ENCODE data around the gene MFN1.

Gene MFN1

DNA sequence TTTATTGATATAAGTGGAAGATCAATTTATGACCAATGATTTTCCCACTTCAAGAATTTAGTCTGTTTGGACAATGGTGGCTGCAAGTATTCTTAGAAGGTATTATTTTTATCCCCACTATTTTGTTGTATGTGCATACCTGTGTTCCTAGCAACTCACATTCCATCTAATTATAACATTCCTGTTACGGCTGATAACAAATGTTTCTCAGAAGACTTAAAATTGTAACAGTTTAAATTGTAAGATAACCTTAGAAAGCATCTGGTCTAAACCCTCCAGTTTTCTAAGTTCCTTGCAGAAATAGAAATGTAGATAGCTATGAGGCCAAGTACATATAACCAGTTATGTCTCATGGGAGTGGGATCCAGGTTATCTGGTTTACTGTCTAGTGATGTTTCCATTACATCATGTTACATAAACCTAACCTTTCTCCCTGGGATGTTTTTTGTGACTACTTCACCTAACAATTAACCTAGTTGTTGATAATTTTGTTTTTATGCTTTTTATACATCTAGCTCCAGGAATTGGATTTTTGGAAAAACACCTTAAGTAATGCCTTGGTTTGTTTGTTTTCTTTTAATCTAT lies 11.1 kb upstream of the MFN1 start:
- no peak for DNase-seq (ENCODE audit: low read depth in 2 of 3, low spot score in 2 of 3)

DNA sequence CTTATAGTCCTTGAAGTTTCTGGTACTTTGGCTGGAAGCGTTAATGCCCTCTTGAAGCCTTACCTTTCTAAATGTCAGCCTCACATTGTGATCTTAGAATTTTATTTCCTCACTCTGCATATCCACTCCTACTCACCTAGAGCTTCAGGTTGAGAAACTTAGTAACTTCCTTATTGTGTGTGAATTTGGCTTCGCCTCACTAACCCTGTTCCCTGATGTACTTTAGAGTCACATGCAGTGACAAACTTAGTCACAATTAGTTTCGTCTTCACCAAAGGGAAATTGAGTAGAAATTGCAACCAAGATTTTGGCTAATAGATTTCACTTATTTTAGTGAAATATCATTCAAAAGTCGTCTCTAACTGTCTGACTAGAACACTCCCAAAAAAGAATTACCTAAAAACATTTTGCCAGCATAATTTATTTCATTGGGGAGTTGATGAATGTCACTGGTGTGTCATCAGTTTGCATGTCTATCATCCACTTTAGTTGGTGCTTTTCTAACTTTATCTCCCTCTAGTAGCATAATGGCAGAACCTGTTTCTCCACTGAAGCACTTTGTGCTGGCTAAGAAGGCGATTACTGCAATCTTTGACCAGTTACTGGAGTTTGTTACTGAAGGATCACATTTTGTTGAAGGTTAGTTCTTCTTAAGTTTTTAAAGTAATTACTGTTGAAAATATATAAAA lies 960 bp downstream of the MFN1 start:
- no peak for DNase-seq (ENCODE audit: low read depth in 2 of 3, low spot score in 2 of 3)

DNA sequence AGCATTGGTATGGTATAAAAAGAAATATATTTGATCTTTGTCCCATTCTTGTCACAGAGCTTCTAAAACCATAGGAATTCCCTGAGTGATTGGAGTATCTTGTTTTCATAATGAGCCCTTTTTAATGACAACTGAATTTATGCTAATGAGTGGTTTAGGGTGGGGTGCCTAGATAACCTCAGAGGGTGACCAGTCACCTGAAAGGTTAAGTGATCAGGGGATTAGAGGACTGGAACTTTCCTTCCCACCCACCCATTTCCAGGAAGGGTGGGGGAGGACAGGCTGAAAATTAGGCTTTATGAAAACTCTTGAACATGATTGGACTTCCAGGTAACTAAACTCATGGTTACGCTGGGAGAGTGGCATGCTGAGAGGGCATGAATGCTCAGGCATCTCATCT lies 8.5 kb downstream of the MFN1 start:
- no peak for DNase-seq (ENCODE audit: low read depth in 2 of 3, low spot score in 2 of 3)

DNA sequence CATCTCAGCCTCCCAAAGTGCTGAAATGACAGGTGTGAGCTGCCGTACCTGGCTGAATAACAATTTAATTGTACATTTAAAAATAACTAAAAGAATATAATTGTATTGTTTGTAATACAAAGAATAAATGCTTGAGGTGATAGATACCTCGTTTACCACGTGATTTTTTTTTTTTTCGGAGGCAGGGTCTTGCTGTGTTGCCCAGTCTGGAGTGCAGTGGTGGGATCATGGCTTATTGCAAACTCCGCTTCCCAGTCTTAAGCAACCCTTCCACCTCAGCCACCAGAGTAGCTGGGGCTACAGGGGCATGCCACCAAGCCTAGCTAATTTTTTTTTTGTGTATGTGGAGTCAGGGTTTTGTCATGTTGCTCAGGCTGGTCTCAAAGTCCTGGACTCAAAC lies 15.8 kb downstream of the MFN1 start:
- DNase-seq (ENCODE audit: low read depth in 2 of 3, low spot score in 2 of 3), result no peak

DNA sequence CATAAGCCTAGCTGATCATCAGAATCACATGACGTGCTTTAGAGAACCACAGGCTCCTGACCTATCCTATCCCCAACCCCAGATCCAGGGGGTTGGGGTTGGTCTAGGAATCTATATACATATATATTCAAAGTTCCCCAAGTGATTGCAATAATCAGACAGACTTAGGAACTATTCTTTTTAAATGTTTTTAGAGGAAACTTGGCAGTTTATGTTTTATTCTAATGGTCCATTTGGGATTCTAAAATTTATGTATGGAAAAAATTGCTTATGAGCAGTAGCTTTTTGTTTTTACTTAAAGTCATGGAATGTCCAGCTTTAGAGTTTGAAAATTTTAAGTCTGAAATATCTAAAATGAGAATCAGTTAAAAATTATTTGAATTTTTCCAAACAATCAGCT lies 22.1 kb downstream of the MFN1 start:
- no peak for DNase-seq (ENCODE audit: low read depth in 2 of 3, low spot score in 2 of 3)

DNA sequence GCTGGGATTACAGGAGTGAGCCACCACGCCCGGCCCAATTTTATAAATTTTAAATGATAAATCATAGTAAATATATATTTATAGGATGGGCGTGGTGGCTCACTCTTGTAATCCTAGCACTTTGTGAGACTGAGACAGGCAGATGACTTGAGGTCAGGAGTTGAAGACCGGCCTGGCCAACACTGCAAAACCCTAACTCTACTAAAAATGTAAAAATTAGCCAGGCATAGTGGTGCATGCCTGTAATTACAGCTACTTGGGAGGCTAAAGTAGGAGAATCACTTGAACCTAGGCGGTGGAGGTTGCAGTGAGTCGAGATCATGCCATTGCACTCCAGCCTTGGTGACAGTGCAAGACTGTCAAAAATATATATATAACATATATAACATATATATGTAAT lies 26.4 kb downstream of the MFN1 start:
- no peak for DNase-seq (ENCODE audit: low read depth in 2 of 3, low spot score in 2 of 3)

DNA sequence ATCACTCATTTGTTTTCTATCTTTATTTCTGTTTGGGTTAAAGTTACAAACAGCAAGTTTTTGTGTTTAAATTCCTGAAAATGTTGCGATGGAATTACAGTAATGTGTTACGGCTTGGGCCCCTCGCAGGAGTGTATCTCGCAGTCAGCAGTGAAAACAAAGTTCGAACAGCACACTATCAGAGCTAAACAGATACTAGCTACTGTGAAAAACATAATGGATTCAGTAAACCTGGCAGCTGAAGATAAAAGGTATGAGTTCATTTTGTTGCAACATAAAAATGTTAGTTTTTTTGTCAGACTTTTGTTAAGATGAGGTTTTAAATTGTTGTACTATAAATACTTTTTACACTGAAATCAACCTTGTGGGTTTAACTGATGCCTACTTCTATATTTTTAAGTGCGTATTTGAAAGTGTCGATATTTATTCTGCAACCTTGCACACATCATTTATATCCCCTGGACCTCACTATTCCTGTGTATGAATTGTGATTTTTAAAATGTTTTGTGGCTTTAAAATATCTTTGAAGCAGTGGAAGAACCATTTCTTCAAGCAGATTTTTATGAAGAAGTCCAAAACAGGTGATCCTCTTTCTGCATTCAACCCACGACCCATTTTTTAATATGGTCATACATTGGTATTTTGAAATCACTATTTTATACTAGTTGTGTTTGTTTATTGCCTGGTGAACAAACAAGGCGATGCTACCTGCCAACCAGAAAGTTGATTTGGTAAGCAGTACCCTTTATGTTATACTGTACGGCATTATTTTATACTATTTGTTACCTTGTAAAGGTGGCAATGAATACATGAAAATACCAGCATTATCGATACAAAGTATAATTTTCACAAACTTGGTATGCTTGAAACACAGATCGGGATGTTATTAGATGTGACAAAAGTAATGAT lies 27.8 kb downstream of the MFN1 start:
- no peak for DNase-seq (ENCODE audit: low read depth in 2 of 3, low spot score in 2 of 3)

DNA sequence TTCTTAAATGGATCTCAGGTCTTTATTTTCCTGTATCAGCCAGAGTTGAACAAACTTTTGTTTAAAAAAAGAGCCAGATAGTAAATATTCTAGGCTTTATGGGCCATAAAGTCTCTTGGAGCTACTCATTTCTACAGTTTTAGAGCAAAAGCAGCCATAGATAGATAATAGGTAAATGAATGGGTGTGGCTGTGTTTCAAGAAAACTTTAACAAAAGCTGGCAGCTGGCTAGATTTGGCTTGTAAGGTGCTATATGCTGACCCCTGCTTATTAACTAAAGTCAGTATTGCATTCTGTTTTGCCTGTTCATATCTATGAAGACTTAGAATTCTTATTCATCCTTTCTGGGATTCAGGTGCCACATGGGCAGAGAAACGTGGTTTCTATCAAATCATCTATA lies 29.0 kb downstream of the MFN1 start:
- no peak for DNase-seq (ENCODE audit: low read depth in 2 of 3, low spot score in 2 of 3)

DNA sequence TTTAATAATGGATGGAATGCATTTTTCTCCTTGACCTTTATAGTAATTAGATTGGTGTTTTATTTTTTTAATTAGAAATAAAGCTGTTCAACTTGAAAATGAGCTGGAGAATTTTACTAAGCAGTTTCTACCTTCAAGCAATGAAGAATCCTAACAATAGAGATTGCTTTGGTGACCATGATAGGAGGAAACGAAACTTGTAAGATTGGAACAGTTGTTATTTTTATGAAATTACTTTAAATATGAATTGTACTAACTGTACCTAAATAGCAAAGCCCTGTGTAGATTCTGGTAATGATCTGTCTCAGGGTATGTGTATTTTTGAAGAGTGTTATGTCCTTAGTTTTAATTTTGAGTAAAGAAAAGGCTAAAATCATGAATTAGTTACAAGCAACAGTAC lies 44.4 kb downstream of the MFN1 start:
- DNase-seq (ENCODE audit: low read depth in 2 of 3, low spot score in 2 of 3), result no peak

DNA sequence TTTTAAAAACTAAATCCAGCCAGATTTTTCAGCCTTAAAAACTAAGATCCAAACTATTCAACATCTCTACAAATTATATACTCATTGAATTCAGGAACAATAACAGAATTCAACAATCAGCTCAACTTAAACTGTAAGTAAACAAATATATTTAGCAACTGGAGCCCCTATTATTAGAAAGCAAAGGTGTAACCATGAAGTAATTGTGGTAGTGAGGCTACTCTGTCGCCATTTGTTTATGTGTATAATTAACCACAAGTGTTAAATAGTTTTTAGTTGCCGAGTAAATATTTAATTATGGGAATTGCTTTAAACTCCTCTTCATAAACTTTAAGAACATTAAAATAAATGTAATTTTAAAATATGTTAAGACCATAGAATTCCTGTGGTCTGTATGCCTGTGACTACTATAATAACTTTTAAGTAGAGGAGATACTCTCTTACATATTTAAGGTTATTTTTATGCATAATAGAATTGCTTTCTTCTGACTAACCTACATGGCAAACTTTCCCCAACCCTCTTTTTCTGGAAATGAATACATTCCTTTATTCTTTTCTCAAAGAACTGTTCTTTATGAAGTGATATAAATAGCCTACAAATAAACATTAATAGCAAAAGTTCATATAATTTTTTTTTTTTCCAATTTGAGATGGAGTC lies 51.2 kb downstream of the MFN1 start:
- DNase-seq (ENCODE audit: low read depth in 2 of 3, low spot score in 2 of 3), result no peak

DNA sequence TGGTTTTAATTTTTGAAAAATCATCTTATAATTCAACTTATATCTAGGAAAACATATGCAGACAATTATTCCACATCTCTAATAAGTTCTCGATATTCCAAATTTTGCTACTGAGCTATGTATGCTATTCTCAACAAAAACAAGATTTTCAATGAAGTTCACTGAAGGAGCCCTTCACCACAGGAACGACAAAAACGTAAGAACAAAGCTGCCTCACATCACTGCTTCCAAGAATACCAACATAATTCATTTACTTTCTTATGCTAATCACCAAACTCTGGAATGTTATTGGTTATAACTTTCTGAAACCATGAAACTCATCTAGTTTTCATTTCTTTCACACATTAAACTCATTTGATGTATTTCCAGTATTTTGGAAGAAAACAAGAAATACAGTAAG lies 54.1 kb downstream of the MFN1 start:
- no peak for DNase-seq (ENCODE audit: low read depth in 2 of 3, low spot score in 2 of 3)

DNA sequence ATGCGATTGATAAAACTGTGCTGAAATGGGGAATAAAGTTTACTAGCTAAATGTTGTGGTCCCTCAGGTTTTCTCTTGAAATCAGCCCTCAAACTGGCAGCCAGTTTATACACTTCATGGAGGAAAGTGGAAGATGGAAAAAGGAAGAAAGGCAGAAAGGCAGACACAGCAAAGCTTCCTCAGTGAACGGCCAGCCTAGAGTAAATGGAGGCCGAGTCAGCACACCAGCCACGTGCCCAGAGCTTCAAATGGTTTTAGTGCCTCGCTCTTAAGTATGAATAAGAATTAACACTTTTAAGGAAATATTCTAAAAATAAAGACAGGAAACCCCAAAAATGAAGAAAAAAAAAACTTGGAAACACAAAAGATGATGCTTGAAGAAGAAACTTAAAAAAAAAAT lies 55.5 kb downstream of the MFN1 start:
- no peak for DNase-seq (ENCODE audit: low read depth in 2 of 3, low spot score in 2 of 3)

DNA sequence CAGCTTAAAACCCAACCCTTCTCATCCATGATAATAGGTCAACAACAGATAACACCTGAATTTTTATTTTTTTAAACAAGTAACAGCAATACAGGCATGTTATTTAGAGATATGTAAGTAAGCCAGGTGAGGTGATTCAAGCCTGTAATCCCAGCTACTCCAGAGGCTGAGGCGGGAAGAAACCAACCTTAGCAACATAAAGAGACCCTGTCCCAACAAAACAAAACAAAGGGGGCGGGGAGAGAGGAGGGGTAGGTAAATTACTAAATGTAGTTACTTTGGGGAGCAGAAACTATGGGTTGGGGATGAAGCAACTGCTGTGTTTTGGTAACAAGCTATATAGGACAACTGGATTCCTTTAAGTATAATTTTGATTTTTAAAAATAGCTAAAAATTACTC lies 56.8 kb downstream of the MFN1 start:
- no peak for DNase-seq (ENCODE audit: low read depth in 2 of 3, low spot score in 2 of 3)

DNA sequence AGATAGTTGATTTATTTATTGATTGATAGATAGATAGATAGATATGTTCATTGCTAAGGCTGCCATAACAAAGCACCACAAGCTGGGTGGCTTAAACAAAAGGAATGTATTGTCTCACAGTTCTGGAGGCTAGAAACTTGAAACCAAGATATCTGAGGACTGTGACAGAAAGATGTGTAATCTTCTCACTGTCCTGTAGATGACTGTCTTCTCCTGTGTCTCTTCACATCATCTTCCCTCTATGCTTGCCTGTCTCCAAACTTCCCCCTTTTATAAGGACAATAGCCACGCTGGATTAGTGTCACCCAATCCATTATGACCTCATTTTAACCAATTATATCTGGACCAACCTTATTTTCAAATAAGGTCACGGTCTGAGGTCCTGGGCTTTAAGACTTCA lies 62.8 kb downstream of the MFN1 start:
- DNase-seq (ENCODE audit: low read depth in 2 of 3, low spot score in 2 of 3), result no peak

DNA sequence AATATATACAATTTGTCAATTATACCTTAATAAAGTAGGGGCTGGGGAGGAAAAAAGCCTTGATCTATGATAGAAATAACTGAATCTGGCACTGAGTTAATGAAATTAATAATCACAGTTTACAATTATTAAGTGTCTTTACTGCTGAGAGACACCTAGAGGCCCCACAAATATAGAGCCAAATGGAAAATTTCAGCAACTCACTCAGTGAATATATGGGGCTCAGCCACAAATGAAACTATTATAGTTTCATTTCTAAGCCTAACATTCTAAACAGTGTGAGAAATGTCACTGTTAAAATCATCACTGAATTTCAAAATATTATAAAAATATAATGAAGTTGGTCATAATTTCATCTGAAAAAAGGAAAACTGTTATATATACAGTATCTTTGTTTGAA lies 63.5 kb downstream of the MFN1 start:
- DNase-seq (ENCODE audit: low read depth in 2 of 3, low spot score in 2 of 3), result no peak

DNA sequence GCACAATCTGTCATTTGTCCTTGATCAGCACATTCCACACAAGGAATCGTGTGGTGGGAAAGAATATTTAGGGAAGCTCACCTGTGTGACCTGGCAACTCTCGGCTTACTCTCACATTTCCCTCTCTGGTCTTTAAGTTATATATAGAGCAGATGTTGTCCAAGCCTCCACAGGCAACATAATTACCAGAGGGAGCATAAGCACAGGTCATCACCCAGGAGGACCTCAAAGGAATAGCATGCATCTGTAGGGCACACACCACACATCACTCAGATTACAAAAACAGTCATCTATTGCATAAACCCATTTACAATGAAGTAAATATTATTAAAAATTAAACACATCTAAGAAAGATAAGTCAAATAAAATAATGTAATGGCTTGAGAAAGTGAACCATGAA lies 67.3 kb downstream of the MFN1 start:
- DNase-seq (ENCODE audit: low read depth in 2 of 3, low spot score in 2 of 3), result no peak

DNA sequence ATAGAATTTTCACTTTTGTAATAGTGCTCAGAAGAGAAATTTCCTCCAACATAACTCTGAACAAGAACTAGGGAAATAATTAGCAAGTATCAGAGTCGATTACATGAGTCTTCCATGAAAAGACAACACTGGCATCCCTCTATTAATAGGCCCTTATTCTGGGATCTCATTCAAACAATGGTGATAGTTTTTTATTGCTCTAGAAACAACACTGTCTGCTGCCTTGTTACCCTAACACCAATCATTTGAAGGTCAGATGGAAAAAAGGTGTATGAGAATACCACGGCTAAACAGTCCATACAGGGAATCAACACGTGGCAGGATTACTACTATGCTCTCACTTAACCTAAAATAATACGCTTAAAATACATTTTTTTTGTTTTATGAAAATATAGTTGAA lies 67.9 kb downstream of the MFN1 start:
- no peak for DNase-seq (ENCODE audit: low read depth in 2 of 3, low spot score in 2 of 3)

DNA sequence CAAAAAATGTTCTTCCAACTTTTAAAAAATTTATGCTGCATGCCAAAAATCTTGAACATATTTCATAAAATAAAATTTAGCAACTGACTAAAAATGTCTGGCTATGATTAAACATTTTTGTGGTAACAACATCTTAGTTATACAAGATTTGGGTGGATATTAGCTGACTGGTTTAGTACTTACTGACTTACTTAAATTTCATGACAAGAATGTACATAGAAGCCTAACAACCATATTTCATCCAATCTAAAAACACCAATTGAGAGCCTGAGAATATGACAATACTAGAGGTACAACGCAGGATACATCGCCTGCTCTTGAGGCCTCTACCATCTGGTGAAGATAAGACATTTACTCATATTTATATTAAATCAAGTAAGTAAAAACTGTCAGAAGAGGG lies 69.2 kb downstream of the MFN1 start:
- DNase-seq (ENCODE audit: low read depth in 2 of 3, low spot score in 2 of 3), result no peak

DNA sequence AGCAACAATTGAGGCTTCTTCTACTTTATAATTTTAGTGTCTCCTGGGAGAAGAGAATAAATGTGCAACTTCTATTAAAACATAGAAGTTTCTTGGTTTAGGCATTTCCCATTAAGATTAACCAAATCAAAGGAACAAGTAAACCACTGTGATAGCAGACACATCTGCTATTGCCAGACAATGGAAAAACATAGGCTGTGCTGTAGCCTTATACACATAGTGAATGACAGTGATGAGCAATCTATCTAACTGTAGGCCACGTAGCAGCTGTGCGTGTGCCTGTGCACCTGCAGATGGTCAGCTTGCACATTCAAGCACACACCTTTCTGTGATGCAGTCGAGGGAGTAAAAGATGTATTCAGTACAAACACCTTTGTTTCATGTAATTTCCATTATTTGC lies 71.1 kb downstream of the MFN1 start:
- no peak for DNase-seq (ENCODE audit: low read depth in 2 of 3, low spot score in 2 of 3)

DNA sequence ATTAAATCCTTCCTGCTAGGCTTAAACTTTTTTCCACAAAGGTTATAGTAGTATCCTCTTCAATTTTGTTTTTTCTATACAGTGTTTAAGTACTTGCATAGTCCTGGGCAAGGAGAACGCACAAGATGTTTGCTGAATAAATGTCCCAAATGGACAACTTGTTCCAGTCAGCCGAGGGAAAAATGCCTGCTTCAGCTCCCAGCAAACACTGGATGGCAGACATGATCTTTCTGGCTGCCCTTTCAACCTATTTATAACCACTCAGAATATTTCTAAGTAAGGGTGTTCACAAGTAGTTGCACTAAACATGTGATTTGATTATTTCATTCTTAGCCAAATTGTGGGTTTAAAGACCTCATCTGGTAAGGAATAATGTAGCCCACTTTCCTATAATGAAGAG lies 74.0 kb downstream of the MFN1 start:
- no peak for DNase-seq (ENCODE audit: low read depth in 2 of 3, low spot score in 2 of 3)

DNA sequence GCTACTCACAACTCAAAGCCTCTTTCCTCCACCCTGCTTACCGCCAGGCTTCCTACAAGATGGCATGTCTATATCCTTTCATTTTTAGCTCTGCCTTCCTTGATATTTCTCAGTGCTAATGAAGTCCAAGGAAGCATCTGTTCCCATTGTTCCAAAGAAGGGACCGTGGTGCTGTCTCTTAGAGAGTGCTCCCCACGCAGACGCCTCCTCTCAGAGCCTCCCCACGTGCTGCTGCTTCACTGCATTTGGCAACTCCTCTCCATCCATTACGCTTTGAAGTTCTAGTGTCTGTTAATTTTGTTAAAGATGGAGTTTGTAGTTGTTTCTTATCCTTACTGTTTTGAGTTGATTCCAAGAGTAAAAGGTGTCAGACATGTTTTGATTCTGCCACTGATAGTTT lies 77.6 kb downstream of the MFN1 start:
- no peak for DNase-seq (ENCODE audit: low read depth in 2 of 3, low spot score in 2 of 3)
